Endothelial cell of hepatic sinusoid (primary cell): ENCODE measurements around the gene SRBD1.
"Not testable (repeated sequence)": the region's sequence is repeated elsewhere in the genome, so short reads cannot be mapped to it uniquely, and the experiment has no call there.

Source experiments
- in situ Hi-C: cut with HindIII; loops from 2 replicates; pipeline ENCODE4 v1.10.0; 2017; ENCODE audit warnings: low sequenced_read_pairs

SRBD1 gene

DNA sequence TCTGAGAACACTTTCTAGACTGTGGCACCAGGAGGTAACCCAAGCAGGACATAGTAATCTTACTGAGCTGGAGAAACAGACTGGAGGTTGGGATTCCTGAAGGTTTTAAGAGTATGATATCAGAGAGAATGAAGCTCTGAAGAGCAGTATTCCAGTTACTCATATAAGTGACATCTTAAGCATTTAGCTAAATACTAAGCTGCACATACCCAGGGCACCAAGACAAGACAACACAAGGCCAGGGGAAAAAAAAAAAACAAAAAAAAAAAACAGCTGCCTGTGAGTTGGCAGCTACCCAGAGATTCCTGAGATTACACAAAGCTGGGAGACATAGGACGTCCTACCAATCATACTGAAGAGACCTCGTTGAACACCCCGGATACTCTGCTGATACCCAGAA, 175.8 kb downstream of the SRBD1 start:
- in situ Hi-C loops = loop anchor here (5.0 kb wide), 1 partner anchor 93 kb away; no protein-coding TSS in a partner anchor

DNA sequence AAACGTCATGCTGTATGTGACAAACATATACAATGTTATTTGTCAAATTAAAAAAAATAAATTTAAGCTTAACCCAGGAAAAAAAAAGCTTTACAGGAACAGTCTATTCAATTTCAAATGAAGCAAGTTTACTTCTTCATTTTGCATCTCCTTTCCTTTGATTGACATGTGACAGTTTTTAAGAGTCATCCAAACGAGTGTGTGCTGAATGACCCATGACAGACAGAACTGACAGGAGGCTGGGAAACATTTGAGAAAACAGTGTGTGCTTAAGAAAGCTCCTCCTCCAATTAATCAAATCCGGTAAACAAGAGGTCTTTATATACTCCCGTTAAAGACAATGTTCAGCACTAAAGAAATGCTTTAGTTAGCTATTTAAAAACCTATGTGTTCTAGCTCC, 177.7 kb downstream of the SRBD1 start:
- in situ Hi-C loops = no loop called here

DNA sequence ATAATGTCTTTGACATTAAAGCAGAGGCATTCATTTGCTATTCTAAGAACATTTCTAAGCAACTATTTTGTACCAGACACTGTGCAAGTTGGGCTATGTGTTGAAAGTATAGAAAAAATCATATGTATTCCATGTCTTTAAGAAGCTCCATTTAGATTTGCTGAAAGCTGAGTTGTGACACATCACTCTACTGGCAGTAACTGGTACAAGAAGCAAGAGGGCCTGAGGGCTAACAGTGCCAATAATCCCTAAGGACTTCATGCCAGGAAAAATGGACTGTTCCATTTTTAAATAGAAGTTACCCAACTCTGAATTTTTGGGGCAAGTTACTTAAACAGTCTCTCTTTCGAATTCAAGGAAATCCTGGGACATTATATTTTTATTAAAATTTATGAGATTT, 178.7 kb downstream of the SRBD1 start:
- in situ Hi-C loops = no loop called here

DNA sequence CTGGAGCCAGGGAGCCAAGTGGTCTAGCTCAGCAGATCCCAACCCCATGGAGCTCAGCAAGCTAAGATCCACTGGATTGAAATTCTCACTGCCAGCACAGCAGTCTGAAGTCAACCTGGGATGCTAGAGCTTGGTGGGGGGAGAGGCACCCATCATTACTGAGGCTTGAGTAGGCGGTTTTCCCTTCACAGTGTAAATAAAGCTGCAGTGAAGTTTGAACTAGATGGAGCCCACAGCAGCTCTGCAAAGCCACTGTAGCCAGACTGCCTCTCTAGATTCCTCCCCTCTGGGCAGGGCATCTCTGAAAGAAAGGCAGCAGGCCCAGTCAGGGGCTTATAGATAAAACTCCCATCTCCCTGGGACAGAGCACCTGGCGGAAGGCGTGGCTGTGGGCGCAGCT, 185.0 kb downstream of the SRBD1 start:
- in situ Hi-C loops = not testable (repeated sequence)

DNA sequence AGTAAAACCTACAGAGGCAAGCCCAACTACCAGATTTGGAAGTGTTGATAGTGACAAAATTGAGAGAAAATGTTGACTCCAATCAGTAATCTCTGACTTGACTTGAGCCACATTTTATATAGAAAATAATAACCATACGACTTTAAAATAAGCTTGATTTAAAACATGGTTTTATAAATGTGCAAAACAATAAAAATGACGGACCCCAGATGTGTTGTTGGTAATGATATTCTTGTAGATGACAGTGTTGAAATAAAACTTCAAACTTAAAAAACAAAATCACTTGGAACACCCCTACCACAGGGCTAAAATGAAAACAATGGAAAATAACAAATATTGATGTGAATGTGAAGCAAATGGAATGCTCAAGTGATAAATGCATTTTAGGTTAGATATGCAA, 188.1 kb downstream of the SRBD1 start:
- in situ Hi-C loops = loop anchor here (5.0 kb wide), 1 partner anchor 36 kb away; no protein-coding TSS in a partner anchor

DNA sequence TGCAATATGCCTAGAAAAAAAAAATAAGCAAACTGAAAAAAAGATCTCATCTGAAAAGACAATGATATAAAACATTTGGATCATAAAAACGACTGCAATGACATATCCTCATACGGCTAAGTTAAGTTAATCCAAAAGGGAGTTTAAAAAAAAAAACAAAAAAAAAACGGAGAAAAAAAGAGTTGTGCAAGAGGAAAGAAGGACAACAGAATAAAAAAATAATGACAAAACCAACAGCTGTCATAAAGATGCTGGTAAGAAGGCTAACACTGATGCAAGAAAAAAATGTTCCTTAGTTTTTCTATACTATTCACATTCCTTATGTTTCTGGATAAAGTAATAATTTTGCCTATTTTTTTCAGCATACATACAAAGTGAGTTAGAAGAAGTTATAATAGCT, 192.5 kb downstream of the SRBD1 start:
- in situ Hi-C loops = no loop called here

DNA sequence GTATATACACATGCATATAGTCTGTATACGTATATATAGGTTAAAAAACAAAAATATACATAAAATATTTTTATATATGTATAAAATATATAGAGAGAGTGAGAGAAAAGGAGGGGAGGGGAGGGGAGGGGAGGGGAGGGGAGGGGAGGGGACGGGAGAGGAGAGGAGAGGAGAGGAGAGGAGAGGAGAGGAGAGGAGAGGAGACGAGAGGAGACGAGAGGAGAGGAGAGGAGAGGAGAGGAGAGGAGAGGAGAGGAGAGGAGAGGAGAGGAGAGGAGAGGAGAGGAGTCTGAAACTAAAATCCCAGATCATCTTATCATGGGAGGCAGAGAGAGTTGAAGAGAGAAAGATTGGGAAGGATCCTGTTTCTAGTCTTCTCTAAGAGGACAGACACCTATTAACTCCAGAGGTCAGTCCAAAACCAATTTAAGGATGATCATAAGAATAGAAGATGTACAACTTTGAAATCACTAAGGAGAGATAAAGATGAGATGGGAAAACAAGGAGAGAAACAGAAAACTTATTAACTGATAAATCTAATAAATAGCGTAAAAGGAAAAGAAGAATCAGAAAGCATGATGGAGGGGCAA, 195.4 kb downstream of the SRBD1 start:
- in situ Hi-C loops = no loop called here

DNA sequence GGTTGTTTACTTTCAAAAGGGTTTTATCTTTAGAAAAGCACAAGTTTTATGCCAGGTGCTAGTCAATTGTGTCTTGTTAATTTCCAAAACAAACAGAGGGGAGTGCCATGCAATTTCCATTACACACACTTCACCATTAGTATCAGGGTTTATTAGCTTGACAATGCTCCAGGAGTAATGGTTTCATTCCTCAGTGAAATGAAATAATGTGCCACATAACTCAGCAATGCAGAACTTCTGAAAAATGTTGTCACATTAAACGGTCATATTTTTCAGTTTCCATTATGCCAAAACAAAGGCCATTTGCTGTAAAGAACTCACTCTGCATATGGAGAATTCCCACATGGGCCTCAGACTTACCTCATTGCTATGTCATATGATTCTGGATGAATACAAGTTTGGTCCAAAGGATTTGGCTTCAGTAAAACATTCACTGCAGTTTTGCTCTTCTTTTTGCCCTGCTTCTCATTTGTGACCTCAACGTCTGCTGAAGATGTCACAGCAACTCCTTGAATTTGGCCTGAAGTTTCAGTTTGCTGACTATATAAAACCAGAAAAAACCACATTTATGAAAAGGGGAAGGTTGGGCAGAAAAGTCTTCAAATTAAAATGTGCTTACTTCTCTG, 198.2 kb downstream of the SRBD1 start:
- in situ Hi-C loops = no loop called here

DNA sequence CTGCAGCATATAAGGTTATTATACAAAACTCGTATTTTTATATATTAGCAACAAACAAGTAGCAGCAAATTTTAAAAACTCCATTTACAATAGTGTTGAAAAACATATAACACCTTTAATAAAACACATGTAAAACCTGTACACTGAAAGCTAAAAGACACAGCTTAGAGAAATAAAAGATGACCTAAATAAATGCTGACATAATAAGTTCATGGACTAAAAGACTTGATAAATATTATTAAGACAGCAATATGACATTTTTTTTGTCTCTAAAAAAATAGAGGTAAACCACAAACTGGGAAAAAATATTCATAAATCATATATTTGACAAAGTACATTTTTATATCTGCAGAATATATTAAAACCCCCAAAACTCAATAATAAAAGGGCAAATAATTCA, 201.4 kb downstream of the SRBD1 start:
- in situ Hi-C loops = no loop called here

DNA sequence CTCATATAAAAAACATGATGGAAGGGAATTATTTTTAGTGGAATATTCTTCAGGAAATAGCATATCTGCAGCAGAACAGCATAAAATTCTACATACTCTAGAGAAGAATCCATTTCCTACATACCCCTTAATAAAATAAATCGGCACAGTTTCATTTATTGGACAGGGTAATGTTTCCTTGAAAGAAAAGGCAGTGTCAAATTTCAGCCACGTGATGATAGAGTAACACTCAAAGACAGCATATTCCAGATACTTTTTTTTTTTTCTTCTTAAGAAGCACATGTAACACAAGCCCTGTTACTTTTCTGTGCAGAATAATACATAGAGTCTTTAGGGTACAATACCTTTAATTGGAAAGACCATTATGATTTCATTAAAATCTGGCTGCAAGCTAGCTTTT, 204.4 kb downstream of the SRBD1 start:
- in situ Hi-C loops = no loop called here

DNA sequence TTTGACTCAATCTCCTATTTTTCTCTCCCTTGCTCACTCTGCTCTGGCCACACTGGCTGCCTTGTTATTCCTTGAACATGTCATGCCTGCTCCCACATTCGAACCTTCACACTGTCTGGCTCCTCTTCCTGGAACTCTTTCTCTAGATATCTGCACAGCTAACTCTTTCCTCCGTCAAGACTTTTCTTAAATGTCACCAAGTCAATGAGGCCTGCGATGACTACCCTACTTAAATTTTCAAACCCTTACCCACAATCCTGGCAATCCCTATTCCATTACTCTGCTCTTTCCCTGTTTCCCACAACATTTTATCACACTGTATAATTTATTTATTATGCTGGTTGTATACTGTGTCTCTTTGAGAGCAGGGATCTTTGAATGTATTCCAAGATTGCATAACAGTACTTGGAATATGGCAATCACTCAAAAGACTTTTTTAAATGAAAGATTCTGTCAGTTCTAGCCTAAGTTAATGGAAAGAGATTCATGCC, 206.2 kb downstream of the SRBD1 start:
- in situ Hi-C loops = no loop called here

DNA sequence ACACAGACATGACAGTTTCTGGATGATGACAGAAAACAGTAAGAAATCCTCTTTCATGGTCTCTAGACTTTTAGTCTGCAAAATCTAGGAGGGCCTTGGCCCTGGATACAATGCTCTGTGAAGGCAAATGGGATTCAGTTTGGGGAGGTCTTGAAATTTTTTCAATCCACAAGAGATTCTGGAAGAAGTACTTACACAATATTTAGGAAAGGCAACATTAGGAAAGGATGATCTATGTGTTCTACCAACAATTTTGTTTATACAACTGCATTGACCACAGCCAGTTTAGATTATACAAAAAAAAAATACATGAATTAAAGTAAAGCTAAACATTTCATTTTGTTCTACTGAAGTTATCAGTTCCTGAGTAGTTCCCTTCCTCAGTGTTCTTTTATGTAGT, 208.0 kb downstream of the SRBD1 start:
- in situ Hi-C loops = no loop called here

DNA sequence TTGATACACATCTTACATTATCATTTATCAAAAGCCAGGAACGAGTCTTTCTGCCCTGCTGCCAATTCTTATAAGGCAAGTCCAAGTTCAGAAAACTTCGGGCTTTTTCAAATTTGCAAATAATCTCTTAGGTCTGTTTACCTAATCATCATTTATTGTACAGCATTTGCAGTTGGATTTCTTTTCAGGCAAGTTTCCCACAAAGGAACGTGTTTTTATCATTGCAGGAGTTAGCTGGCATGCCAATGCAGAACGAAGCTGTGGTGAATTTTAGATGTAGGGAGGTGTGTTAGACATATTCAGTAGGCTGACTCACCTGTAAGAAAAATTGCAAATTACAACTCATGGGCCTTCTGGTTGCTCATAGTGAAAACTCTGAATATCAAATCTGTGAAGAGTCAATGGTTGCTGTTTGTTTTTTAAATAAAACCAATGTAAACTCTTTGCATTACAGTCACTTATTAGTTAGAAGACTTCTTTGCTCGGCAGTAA, 209.6 kb downstream of the SRBD1 start:
- in situ Hi-C loops = no loop called here

DNA sequence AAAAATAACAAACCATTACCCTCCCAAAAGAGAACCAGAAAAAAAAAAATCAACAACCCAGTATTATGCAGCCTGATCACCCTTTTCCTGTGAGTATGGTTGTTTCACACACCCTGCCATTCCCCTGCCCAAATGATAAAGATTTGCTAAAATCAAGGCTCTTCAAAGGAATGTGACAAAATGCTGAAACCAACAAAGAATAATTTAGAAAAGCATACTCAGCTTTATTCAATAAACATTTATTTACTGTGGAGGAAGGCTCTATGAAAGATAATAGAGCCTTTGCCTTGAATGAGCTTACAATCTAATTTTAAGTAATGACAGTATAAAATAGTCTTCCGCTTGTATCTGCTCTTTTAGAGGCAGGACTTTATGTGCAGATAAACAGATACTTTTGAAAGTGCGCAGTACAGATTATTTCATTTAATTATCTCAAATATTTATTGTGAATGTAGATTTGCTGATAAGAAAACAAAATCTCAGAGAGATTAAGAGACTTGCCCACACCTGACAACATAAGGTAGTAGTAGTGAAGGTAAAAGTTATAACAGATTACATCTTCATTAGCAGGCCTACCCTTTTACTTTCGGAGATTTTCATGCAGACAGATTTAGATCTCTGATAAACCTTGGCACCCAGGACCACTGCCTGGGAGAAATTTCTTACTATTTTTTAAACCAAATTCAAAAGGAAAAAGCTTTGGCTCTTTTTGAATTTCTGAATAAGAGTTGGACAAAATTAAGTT, 211.9 kb downstream of the SRBD1 start:
- in situ Hi-C loops = no loop called here

DNA sequence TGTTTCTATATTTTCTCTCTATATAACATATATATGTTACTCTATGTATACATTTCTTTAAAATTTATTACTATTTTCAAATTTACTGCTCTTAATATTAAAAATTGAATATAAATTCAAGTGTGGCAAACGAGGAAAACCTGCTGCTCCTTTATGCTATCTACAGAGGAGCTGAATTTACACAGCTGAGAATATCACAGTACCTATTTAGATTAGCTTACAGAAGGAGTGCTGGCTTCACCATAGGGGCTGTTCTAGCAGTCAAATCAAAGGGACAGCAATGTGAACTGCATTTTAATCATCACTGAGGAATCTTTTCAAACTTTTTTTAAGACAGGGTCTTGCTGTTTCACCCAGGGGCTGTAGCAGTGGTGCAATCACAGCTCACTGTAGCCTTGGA, 213.8 kb downstream of the SRBD1 start:
- in situ Hi-C loops = no loop called here

DNA sequence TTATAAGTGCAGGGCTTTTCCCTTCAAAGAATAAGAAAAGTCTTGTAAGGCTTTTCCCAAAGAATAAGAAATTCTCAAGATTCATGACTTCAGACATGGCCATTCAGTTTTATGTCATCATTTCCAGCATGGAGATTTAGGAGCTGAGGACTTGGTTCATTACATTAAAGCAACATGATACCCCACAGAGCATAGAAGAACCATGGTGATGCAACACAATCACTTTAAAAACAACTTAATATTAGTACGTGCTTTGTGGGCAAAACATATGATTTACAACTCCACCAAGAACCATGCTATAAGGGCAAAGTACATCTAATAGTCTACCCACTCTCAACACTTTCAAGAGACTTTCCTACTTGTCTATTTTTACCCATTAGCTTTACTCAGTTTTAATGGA, 214.4 kb downstream of the SRBD1 start:
- in situ Hi-C loops = no loop called here

DNA sequence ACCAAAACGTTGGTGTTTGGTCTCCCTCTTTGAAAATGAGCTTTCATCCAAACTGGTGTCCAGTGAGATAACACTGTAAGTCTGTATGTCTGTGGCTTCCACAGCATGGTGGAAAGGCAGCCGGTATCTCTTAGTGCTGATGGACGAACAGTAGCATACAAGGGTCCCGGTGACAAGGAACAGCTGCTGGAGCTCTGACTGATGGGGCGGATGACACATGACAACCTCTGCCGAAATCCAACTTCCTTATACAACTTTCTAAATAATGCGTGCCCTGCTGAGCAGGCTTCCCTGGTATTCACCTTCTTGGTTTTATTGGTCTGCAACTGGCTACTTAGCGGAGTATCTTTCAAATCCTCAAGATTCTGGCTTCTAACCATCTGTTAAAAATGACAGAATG, 216.2 kb downstream of the SRBD1 start:
- in situ Hi-C loops = no loop called here

DNA sequence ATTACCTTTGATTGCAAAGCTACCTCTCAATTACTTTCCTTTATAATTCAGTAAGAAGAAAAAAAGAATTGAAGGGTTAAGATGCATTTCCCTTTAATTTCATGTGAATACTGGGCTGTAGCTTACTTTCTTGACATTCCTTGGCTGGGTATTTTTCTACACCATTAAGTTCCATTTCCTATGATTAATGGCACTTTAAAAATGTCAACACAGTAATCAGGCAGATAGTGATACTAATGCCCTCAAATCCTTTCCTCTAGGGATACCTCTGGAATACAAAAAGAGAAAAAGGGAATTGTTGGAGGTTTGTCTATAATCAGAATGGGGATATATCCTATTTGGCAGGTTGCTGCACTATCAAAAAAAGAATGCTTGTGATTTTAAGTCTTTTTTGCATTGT, 216.9 kb downstream of the SRBD1 start:
- in situ Hi-C loops = no loop called here

DNA sequence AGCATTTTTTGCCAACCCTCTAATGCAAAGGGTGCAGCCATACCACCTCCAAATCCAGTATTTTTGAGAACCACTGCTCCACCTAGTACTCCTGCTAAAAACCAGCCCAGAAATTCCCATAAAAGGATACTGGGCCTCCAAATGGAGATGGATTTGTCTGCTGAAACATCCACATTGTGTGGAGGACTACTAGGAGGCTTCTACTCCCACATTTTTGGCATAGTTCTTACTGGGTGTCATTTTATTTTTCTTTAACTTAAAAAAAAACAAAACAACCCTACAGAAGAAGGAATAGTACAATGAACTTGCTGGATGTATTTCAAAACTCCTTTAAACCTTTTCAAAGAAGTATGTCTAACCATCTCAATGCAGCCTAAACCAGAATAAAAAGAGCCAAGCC, 219.2 kb downstream of the SRBD1 start:
- in situ Hi-C loops = no loop called here

DNA sequence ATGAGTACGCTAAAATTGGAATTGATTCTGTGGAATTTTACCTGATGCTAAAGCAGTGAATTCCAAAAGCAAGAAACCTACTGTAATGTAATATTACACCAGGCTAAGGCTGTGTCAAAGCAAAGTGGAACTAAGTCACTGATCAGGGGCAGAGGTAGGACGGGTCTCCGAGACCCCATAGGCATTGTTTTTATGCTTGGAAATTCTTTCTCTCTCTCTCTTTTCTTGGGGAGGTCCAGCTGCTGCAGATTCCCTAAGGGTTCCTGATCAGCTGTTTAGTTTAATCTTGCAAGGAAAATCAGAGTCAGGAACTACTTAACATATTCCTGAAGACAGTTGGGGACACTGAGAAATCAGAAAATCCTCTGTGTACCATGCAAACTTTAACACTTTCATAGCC, 220.2 kb downstream of the SRBD1 start:
- in situ Hi-C loops = no loop called here

DNA sequence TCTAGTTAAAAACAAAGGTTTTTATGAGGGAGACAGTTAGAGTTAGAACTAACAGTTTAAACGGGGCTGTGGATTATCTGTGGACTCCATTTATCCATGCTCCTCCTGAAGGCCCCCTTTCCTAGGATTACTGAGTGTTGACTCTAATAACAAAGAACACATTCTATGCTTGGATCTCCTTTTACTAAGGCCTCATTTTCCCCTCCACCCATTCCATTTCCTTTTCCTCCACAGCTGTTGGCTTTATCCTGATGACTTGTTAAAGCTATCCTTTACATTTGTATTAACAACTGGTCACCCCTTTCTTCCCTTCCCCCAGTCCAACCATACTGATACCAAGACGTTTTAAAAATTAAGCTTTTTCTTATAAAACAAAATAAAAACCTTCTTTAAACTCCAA, 220.6 kb downstream of the SRBD1 start:
- in situ Hi-C loops = no loop called here

DNA sequence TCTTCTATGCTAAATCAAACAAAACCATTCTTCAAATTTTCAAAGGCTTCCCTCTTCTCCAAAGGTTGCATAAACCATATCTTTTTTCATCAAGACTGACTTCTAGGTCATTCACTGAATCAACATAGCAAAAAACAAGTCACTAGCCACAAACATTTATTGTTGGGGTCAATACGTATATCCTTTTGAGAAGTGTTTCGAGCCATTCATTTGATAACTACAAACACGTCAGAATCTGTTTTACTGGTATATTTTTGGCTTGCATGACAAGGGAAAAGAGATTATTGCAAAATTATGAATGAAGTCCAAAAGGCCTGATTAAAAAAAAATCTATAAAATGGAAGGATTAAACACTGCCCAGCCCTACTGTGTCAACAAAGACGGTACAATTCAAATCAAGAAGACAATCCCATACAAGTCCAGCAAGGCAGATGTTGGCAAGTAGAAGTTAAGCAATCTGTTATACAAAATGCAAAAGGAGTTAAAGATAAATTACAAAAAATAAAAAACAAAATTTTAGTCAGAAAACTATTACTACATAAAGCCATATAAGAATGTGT, 222.4 kb downstream of the SRBD1 start:
- in situ Hi-C loops = loop anchor here (5.0 kb wide), 2 partner anchors 34 to 46 kb away; no protein-coding TSS in a partner anchor
